DMS153 treated with DMSO at 0.1 percent for 48 hours (cell line): ENCODE results near the gene POU6F2.

Experiments
- DNase-seq: peaks from one replicate; lab custom pipeline; 2025; ENCODE audit not compliant: unreplicated experiment; lab: John Stamatoyannopoulos, UW

The POU6F2 gene

GRCh38 chr7:39392151-39392550, 414.4 kb downstream of the POU6F2 start:
- no peak for DNase-seq

GRCh38 chr7:39394105-39394680, 416.5 kb downstream of the POU6F2 start:
- DNase-seq: no peak

- DNase-seq: no peak
Observed at GRCh38 chr7:39399458-39399857, 421.7 kb downstream of the POU6F2 start.

GRCh38 chr7:39399986-39400385, 422.3 kb downstream of the POU6F2 start:
- DNase-seq: no peak

- DNase-seq: no peak
Observed at GRCh38 chr7:39400836-39401235, 423.1 kb downstream of the POU6F2 start.

- no peak for DNase-seq
Observed at GRCh38 chr7:39402034-39402433, 424.3 kb downstream of the POU6F2 start.

GRCh38 chr7:39404907-39405306, 427.2 kb downstream of the POU6F2 start:
- no peak for DNase-seq

GRCh38 chr7:39405581-39405980, 427.9 kb downstream of the POU6F2 start:
- no peak for DNase-seq

- DNase-seq: no peak
Observed at GRCh38 chr7:39406467-39406866, 428.8 kb downstream of the POU6F2 start.

- DNase-seq: no peak
Observed at GRCh38 chr7:39407137-39407536, 429.4 kb downstream of the POU6F2 start.

GRCh38 chr7:39407723-39408122, 430.0 kb downstream of the POU6F2 start:
- no peak for DNase-seq

- no peak for DNase-seq
Observed at GRCh38 chr7:39408906-39409305, 431.2 kb downstream of the POU6F2 start.

- no peak for DNase-seq
Observed at GRCh38 chr7:39410582-39410981, 432.9 kb downstream of the POU6F2 start.

GRCh38 chr7:39413636-39414223, 436.0 kb downstream of the POU6F2 start:
- no peak for DNase-seq

GRCh38 chr7:39414224-39415035, 436.7 kb downstream of the POU6F2 start:
- peak; percentile 52 for DNase-seq

- DNase-seq: no peak
Observed at GRCh38 chr7:39415091-39415787, 437.5 kb downstream of the POU6F2 start.

GRCh38 chr7:39416866-39417265, 439.2 kb downstream of the POU6F2 start:
- no peak for DNase-seq

- no peak for DNase-seq
Observed at GRCh38 chr7:39417642-39418041, 439.9 kb downstream of the POU6F2 start.

GRCh38 chr7:39421251-39421650, 443.5 kb downstream of the POU6F2 start:
- DNase-seq: no peak

GRCh38 chr7:39421661-39422060, 444.0 kb downstream of the POU6F2 start:
- DNase-seq: no peak

GRCh38 chr7:39428221-39428620, 450.5 kb downstream of the POU6F2 start:
- DNase-seq: no peak

GRCh38 chr7:39429421-39429820, 451.7 kb downstream of the POU6F2 start:
- no peak for DNase-seq
